ENCODE results near the gene OXNAD1.

OXNAD1 gene, protein sequence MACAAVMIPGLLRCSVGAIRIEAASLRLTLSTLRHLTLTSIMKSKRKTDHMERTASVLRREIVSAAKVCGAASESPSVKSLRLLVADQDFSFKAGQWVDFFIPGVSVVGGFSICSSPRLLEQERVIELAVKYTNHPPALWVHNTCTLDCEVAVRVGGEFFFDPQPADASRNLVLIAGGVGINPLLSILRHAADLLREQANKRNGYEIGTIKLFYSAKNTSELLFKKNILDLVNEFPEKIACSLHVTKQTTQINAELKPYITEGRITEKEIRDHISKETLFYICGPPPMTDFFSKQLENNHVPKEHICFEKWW

DNA sequence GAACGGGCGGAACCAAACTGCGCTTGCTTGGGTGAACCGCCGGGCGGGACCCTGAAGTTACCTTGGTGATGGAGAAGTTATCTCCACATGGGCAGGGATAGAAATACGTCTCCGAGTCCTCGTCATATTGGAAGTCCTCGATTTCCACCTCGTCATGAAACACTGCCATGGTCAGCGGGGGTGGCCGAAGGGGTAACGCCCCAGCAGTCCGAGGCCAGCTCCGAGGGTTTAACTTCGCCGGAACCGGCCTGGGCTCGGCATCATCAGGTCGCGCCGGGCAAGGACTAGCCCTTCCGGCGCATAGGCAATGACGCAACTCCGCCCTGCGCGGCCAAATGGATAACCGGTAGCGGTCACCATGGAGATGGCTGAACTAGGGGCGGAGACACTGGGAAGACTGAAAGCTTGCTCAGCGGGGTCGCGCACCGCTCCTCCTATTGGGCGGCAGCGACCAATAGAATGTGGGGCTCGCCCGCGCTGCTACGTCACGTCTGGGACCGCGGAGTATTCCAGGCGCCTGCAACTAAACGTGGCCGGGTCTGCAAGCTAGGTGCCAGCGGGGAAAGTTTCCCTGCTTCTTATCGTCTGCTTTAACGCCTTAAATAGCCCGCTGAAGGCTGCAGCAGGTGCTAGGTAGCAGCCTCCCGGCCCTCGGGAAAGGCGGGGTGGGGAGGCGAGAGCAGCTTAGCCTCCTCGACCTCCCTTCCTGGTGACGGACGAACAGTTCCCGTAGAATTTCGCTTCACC is at the start of gene OXNAD1, which contains the start of gene DPH3:
OXNAD1 (plus strand) TSS at position 505 of the 747 bp plus-strand sequence. CDS start 5,741 bp downstream, outside the sequence.
DPH3 (minus strand) TSS at position 236 of the 747 bp plus-strand sequence; CDS start at position 169, 67 bp downstream.
- no peak for TF ChIP-seq CTCF (IDR thresholded peaks at IDR 0.05; ENCODE audit: unreplicated experiment in 3 of 3)
- H3K9me3 Mint-ChIP-seq, result no peaks in the 10 kb centered on the region
- H3K36me3 Mint-ChIP-seq (ENCODE audit: low read depth), result peaks cover 2% of the 10 kb centered on the region
- H3K27me3 Mint-ChIP-seq (ENCODE audit: low read depth), result no peaks in the 10 kb centered on the region
- peaks cover 23% of the 10 kb centered on the region for H3K4me1 Mint-ChIP-seq
- H3K4me3 Mint-ChIP-seq, result peak within 1 kb of the TSS; percentile 97 to 99 (median 98)
- H3K27ac Mint-ChIP-seq, result peak within 1 kb of the TSS; percentile 84 to 89 (median 87)

DNA sequence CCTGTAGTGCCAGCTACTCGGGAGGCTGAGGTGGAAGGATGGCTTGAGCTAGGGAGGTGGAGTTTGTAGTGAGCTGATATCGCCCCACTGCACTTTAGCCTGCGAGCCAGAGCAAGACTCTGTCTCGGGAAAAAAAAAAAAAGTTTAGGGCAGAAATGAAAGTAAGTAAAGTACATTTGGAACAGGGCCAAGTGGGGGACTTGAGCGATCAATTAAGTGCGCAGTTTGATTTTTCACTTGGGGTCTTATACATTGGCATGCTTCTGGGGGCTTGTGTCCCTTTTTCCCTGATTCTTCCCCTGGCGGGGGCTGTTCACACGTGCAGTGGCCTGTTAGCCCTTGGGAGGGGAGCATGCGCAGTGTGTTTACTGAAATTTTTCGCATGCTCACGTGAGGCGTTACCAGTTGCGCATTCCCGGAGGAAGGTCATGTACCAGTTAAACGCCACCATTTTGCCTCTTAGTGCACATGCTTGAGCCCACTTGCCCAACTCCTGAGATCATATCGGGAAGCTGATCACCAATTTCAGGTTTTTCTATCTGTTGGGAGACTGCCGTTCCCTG is 48.6 kb upstream of the OXNAD1 start:
- no peak overlapping the region for H3K27ac Mint-ChIP-seq
- H3K4me1 Mint-ChIP-seq, result no peaks in the 10 kb centered on the region
- no peaks in the 10 kb centered on the region for H3K9me3 Mint-ChIP-seq
- H3K36me3 Mint-ChIP-seq (ENCODE audit: low read depth), result no peaks in the 10 kb centered on the region
- H3K4me3 Mint-ChIP-seq, result no peak overlapping the region
- peaks cover 8% of the 10 kb centered on the region for H3K27me3 Mint-ChIP-seq (ENCODE audit: low read depth)
- no peak for TF ChIP-seq CTCF (IDR thresholded peaks at IDR 0.05; ENCODE audit: unreplicated experiment in 3 of 3)

GRCh38 chr3:16219777-16220176 is 45.2 kb upstream of the OXNAD1 start:
- H3K4me1 Mint-ChIP-seq, result no peaks in the 10 kb centered on the region
- peaks cover 12% of the 10 kb centered on the region for H3K27me3 Mint-ChIP-seq (ENCODE audit: low read depth)
- no peak for TF ChIP-seq CTCF (IDR thresholded peaks at IDR 0.05; ENCODE audit: unreplicated experiment in 3 of 3)
- no peak overlapping the region for H3K4me3 Mint-ChIP-seq
- H3K27ac Mint-ChIP-seq, result no peak overlapping the region
- no peaks in the 10 kb centered on the region for H3K36me3 Mint-ChIP-seq (ENCODE audit: low read depth)
- H3K9me3 Mint-ChIP-seq, result peaks cover 4% of the 10 kb centered on the region

- Mint-ChIP-seq H3K4me1 (no peaks in the 10 kb centered on the region), H3K4me3 (no peak overlapping the region), H3K27me3 (ENCODE audit: low read depth) (peaks cover 8% of the 10 kb centered on the region), H3K9me3 (peaks cover 4% of the 10 kb centered on the region), H3K27ac (no peak overlapping the region), H3K36me3 (ENCODE audit: low read depth) (no peaks in the 10 kb centered on the region)
- TF ChIP-seq CTCF (IDR thresholded peaks at IDR 0.05; ENCODE audit: unreplicated experiment in 3 of 3), result no peak
Observed at GRCh38 chr3:16221990-16222389, 43.0 kb upstream of the OXNAD1 start.

- H3K36me3 Mint-ChIP-seq (ENCODE audit: low read depth), result no peaks in the 10 kb centered on the region
- H3K27me3 Mint-ChIP-seq (ENCODE audit: low read depth), result peaks cover 9% of the 10 kb centered on the region
- H3K27ac Mint-ChIP-seq, result no peak overlapping the region
- TF ChIP-seq CTCF (IDR thresholded peaks at IDR 0.05; ENCODE audit: unreplicated experiment in 3 of 3), result no peak
- H3K4me1 Mint-ChIP-seq, result no peaks in the 10 kb centered on the region
- H3K9me3 Mint-ChIP-seq, result peaks cover 4% of the 10 kb centered on the region
- H3K4me3 Mint-ChIP-seq, result no peak overlapping the region
Observed at GRCh38 chr3:16222547-16222946, 42.5 kb upstream of the OXNAD1 start.
